CD4-positive, alpha-beta T cell treated with Interferon gamma for 1 hour (primary cell): ENCODE data around the gene SCUBE3.

ENCODE experiments used
- DNase-seq: peaks from one replicate; pipeline ENCODE4 v3.0.0-alpha.2; 2020

SCUBE3 gene

DNA sequence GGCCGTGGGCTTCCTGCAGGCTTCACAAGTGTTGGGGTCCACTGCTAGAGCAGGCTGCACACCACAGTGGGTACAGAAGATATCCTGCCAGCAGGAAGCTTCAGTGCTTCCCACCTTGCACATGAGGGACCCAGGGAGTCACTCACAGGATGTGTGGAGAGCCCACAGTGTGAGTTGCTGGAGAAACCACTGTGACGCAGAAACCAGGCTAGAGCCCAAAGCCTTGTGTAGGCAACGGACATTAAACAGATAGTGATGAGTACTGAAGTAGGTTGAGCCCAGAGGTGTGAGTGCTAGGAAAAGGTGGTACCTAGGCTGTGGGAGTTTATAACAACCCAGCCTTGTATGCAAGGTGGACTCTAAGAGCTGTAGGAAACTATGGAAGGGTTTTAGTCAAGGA lies 65.0 kb downstream of the SCUBE3 start:
- no peak for DNase-seq

DNA sequence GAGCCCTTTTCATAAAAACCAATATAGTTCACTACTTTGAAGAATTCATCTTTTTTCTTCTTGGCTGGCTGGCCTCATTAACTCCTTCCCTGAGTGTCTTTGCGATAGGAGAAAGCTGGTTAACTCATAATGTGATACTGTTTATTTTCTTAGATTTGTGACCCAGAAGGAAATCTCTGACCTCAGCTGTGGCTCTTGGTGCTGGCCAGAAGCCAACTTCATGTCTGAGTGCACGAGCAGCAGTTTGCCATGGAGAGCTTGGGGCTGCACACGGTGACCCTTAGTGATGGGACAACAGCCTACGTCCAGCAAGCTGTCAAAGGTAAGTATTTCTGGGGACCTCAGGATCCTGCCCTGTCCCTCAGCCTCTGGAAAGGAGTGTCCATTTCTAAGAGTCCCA lies 67.1 kb downstream of the SCUBE3 start:
- no peak for DNase-seq

DNA sequence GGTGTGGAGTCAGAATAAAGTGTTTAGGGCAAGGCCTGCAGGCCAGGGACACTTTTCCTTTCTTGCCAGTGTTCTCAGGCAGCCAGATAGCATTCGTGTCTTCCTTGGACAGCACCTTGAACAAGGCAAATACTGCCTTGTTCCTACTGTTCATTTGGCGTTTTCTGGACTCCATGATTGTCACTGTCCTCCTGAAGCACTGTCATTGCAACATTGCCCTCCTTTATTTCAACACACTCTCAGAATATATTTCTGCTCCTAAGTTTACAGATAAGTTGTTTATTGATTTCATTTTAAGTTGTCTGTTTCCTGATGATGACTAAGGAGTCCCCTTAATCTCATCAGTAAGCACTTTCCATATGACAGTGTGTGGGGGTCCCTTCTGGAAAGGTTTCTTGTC lies 68.7 kb downstream of the SCUBE3 start:
- DNase-seq: no peak

DNA sequence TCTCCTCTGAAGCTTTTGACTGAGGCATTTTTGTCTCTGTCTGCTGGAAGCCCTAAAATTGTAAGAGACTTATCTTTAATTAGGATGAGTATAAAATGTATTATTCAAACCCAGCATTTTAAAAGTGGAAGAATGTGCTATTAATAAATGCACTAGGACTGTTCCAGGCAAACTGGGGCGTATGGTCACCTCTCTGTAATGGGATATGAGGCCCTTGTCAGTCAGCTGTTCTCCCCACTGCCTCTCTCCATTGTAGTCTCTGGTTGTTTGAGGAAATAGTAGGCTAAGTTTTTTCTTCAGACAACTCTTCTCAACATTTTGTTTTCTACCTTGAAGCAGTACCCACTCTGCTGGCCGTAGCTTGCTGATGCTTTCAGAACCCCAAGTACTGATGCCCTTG lies 69.6 kb downstream of the SCUBE3 start:
- DNase-seq: no peak

DNA sequence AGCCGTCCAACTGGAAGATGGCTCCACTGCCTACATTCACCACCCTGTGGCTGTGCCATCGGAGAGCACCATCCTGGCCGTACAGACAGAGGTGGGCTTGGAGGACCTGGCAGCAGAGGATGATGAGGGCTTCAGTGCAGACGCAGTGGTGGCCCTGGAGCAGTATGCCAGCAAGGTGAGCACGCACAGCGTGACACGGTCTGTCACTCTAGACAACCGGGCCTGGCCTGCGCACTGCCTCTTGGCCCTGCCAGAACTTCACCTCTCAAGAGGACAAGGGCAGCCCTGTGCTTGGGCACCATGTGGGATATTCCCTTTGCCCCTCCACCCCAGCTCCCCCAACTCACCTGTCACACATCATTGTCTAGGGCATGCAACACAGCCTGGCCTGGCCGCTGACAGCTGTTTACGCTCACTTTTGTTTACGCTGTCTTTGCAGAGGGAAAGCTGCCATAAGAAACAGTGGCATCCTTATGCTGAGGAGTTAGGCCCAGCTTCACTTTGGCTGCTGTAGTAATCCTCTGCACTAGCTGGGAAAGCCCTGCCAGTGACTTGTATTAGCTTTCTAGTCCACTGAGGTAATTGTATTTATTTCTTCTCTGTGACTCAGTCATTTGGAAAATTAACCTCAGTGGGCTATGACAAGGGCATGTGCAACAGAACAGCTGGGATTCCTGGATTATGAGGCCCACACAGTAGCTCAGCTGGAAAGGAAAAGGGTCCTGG lies 74.1 kb downstream of the SCUBE3 start:
- no peak for DNase-seq

DNA sequence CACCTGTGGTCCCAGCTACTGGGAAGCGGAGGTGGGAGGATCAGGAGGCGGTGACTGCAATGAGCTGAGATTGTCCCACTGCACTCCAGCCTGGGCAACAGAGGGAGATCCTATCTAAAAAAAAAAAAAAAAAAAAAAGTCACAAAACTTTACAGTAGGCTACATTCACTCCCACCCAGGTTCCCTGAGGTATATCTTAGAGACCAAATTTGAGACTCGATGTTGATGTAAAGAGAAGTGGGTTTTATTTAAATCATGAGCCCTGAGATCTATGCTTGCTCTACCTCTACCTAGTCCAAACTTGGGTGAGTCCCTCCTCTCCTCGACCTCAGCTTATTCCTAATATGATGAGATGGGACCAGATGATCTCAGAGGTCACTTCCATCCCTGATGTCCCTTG lies 75.1 kb downstream of the SCUBE3 start:
- DNase-seq: no peak

DNA sequence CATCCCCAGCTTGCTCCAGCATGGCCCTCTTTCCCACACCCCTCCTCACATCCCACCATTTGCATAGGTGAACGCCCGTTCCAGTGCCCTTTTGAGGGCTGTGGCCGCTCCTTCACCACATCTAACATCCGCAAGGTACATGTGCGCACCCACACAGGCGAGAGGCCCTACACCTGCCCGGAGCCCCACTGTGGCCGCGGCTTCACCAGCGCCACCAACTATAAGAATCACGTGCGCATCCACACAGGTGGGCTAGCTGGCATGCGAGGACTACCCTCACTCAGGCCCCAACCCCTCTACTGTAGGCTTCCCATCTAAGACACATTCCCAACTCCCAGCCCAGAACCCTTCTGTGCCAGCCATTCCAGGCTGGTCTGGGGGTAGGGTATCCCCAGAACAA lies 77.7 kb downstream of the SCUBE3 start:
- no peak for DNase-seq

DNA sequence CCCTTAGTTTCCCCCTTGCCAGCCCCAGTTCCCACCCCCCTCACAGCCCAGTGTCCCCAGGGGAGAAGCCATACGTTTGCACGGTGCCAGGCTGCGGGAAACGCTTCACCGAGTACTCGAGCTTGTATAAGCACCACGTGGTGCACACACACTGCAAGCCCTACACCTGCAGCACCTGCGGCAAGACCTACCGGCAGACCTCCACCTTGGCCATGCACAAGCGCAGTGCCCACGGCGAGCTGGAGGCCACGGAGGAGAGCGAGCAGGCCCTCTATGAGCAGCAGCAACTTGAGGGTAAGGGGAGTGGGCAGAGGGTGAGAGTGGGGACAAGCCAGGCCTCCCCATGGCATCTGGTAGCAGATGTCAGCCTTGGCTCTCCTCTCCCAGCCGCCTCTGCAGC lies 78.7 kb downstream of the SCUBE3 start:
- no peak for DNase-seq

DNA sequence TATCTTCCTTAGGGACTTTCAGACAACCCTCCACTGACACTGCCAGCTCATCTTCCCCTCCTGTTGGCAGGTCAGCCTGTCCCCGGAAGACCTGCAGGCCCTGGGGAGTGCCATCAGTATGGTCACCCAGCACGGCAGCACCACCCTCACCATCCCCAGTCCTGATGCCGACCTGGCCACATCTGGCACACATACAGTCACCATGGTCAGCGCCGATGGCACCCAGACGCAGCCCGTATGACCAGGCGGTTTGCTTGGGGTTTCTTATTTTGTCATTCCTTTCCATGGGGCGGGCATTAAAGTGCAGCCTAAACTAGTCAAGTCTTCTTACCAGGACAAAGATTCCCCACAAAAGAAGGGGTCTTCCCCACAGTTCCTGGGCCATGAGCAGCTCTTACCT lies 79.9 kb downstream of the SCUBE3 start:
- DNase-seq: no peak

DNA sequence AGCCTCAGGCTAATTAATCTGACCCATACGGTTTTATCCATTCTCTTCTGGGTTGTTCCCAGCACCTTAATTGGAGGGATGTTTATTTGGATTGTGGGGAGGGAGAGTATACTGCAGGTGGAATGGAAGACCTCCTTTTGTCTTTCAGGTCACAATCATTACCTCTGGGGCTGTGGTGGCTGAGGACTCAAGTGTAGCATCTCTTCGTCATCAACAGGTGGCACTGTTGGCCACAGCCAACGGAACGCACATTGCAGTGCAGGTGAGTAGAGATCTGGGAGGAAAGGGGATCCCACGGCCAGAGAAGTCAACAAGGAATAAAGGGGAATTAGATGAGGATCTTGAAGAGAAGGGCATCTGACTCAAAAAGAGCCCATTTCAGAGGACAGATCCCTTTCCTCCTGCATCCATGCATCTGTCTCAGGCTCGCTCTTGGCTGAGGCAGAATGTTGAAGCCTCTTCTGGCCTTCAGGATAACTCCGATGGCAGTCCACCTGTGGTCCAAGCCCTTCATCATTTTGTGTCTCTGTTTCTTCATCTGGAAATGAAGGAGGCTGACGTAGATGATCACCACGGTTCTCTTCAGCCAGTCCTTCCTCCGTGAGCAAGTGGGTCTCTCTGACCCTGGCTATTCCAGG lies 80.7 kb downstream of the SCUBE3 start:
- DNase-seq: peak; percentile 46

DNA sequence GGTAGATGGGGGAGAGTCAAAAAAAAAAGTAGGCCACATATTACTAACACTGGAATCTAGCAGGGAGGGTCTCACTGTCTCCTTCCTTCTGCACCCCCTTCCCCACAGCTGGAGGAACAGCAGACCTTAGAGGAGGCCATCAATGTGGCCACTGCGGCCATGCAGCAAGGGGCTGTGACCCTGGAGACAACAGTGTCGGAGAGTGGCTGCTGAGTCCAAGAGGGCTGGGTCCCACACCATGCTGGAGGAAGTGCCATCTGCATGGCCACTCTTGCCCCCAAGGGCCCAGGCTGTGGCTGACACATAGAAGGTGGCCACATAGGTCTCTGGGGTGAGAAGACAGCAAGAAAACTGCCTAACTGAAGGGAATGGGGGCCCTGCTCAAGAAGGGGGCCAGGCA lies 81.3 kb downstream of the SCUBE3 start:
- DNase-seq: no peak

DNA sequence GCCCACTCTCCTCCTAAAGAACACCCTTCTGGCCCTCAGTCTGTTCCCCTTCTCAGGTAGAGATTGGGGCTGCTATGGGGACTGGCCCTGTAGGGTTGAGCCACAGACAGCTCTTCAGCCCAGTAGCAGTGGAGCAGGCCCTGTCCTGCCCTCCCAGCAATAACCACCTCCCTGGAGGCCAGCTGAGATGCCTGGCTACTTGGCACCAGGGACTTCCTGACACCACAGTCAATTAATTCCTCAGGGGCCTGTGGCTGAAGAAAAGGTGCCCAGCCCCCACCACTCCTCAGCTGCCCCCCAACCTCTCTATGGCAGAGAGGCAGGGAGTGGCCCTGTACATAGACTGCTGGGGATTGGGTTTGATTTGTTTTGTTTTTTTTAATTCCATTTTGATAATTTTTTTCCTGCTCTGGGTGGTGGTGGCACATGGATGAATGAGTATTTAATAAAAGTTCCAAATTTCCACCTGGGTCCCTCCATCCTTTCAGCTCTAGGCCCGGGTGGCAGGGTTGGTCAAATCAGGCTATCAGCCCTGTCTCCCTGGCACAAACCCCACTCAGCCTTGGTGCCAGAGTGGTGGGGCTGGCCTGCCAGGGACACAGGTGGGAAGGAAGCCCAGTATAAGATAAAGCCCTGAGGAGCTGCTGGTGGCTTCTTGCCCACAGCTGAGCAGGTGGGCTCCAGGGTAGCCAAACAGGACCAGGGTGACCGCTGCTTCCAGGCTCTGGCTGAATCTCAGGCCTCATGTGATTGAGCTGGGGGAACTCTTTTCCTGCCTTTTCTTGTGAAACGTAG lies 82.0 kb downstream of the SCUBE3 start:
- DNase-seq: no peak

DNA sequence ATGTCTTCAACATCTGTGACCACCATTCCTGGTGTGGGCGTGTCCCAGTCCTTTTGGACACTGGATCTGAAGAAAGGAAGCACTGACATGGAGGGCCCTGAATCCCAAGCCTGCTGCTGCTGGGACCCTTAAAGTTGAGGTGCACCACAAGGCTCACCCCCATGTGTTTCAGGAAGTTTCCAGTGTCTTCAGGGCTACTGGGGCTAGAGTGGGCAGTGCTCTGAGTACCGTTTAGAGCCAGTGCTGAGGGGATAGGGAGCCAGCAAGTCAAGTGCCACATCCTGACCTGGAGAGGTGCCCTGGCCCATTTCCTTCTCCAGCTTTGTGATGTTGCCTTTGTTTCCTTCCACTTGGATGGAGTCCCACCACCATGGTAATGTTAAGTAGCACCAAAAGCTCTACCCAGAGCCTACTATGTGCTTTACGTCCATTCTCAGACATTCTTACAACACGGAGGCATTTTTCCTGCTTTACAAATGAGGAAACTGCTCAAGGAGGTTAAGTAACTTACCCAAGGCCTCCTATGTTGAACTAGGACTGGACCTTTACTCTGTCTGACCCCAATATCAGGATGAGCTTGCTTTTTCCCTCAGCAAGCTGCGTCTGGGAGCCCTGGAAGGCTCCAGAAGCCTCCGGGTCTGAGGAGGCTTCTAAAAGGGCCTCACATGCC lies 83.3 kb downstream of the SCUBE3 start:
- no peak for DNase-seq

DNA sequence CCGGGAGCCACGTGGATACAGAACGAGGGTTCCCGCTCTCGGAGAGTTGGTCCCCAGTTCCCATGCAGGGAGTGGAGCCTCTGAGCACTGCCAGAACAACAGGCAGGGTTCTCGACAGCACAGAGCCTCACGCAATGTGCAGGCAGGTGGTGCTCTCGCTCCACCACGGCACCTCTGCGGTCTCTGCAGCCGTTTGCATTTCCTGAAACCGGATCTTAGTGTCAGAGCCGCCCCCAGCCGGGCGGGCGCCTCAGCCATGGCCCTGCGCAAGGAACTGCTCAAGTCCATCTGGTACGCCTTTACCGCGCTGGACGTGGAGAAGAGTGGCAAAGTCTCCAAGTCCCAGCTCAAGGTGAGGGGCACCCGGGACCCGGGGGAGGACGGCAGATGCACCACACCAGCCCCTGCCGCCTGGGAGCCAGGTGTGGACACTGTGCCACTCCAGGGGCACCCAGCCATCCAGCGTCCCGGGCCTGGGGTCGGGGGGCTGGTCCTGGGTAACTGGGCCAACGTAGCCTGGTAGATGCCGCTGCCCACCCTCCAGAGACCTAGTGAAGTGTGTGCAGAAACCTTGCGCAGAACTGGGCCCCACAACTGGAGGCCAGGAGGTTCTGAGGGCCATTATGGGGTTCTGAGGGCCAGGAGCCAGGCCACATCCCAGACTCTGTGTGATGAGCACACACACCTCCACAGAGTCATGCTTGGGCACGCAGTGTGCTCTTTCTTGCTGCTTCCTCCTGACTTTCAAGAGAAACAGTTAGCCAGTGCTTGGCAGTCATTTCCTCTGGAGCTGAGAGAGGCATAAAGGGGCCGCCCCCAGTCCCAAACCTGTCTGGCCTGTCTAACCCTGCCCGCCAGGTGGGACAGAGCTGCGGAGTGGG lies 84.1 kb downstream of the SCUBE3 start, which contains the start of gene DEF6:
TSS of gene DEF6 (plus strand) at position 218 of the 881 bp plus-strand sequence. CDS start at position 257, 39 bp downstream.
- DNase-seq: peak; percentile 88

DNA sequence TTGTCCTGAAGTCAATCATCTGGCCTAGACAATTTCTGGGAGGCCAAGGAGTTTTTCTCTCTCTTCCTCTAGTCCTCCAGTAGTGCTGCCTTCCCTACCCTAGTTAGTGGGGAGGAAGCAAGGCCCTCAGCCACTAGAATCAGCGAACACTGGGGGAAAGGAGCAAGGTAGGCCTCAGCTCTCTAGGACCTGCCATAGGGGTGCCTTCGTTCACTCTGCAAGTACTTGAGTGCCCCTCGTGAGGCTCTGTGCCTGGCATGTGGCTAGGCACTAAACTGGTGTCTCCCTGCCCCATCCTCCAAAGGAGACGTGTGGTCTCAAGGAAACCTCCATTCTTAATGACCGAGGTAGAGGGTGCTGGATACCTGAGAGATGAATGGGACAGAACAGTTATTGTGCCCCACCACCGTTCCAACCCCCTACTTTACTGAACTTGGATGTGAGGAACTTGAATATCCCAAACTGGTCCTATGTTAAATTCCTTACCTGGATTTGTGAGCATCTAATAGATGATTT lies 84.9 kb downstream of the SCUBE3 start:
- no peak for DNase-seq

DNA sequence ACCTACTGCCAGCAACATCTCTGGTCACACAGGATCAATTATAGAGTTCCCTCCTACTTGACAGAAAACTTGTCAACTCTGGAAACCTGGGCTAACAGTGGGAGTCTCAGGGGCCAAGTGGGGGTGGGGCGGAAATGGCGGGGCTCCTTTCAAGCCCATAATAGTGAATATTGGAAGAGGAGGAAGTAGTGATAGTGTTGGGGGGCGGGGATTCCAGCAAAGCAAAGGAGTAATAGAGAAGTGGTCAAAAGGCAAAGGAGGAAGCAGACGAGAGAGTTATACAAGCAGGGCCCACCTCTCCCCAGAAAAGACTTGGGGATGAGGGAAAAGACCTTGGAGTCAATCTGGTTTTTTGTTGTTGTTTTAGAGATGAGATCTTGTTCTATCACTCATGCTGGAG lies 85.9 kb downstream of the SCUBE3 start:
- DNase-seq: peak; percentile 62

DNA sequence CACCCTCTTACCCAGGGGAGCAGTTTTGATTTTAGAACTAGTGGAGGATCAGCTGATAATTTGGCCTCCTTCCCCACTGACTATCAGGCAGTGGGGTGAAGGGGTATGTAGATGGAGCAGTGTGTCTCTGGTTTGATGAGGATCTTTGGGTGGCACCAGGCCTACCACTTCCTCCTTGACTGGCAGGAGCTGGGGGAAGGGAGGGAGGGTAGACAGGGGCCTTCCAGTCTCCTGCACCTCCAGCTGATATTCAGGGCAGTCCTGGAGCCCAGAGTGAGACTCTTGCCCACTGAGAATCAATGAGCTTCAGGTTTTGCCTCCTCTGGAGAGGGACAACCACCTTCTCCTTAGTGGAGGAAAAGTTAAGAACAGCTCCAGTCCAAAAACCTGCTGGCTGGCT lies 87.1 kb downstream of the SCUBE3 start:
- peak; percentile 59 for DNase-seq
